Mesenchymal stem cell (in vitro differentiated cells and primary cell): ENCODE measurements around the gene LACTB.

ENCODE experiments used
- DNase-seq: peaks from one replicate; pipeline ENCODE4 v3.0.0-alpha.2; 2013
- H2AFZ ChIP-seq: one replicate; pipeline ENCODE4 v1.6.1; 2013; ENCODE audit warnings: low read depth, mild to moderate bottlenecking, control low read depth, inconsistent platforms, low read length, moderate library complexity
- H2AK5ac ChIP-seq: 2 replicates; pipeline ENCODE4 v1.6.1; 2013; ENCODE audit warnings: low read length, moderate library complexity, mild to moderate bottlenecking, inconsistent platforms; ENCODE audit not compliant: severe bottlenecking
- H2BK120ac ChIP-seq: one replicate; pipeline ENCODE4 v1.6.1; 2013; ENCODE audit warnings: low read depth, mild to moderate bottlenecking, inconsistent platforms, low read length, moderate library complexity
- H2BK12ac ChIP-seq, 2 experiments: one replicate each; pipeline ENCODE4 v1.6.1; 2013; ENCODE audit warnings: inconsistent platforms in 2 of 2, low read length in 2 of 2, mild to moderate bottlenecking in 2 of 2, moderate library complexity in 2 of 2, control low read depth in 1 of 2
- H2BK15ac ChIP-seq: one replicate; pipeline ENCODE4 v1.6.1; 2013; ENCODE audit warnings: mild to moderate bottlenecking, low read depth, inconsistent platforms; ENCODE audit not compliant: poor library complexity, severe bottlenecking
- H2BK5ac ChIP-seq: 2 replicates; pipeline ENCODE4 v1.6.1; 2013; ENCODE audit warnings: low read depth, mild to moderate bottlenecking, low read length, control low read depth, inconsistent platforms; ENCODE audit not compliant: poor library complexity, severe bottlenecking
- H3K14ac ChIP-seq, 2 experiments: one replicate each; pipeline ENCODE4 v1.6.1; 2013; ENCODE audit warnings: inconsistent platforms in 2 of 2, low read length in 2 of 2, control low read depth in 1 of 2, mild to moderate bottlenecking in 1 of 2, moderate library complexity in 1 of 2
- H3K18ac ChIP-seq, 2 experiments: one replicate each; pipeline ENCODE4 v1.6.1; 2013; ENCODE audit warnings: inconsistent platforms in 2 of 2, low read length in 2 of 2, control low read depth in 1 of 2, low read depth in 1 of 2, mild to moderate bottlenecking in 1 of 2
- H3K23ac ChIP-seq, 2 experiments: one replicate each; pipeline ENCODE4 v1.6.1; 2013; ENCODE audit warnings: inconsistent platforms in 2 of 2, low read length in 2 of 2, mild to moderate bottlenecking in 2 of 2, moderate library complexity in 2 of 2, control low read depth in 1 of 2
- H3K27ac ChIP-seq: 2 replicates; pipeline ENCODE4 v1.5.1; 2013; ENCODE audit warnings: mild to moderate bottlenecking, moderate library complexity, low read length, control low read depth, inconsistent platforms; ENCODE audit not compliant: poor library complexity, severe bottlenecking
- H3K27me3 ChIP-seq, 2 experiments: 2 replicates each; pipeline versions ENCODE4 v1.6.1 to v1.7.0; 2013; ENCODE audit warnings: low read length in 2 of 2, mild to moderate bottlenecking in 2 of 2, moderate library complexity in 2 of 2, control low read depth in 1 of 2, inconsistent platforms in 1 of 2; ENCODE audit not compliant: control insufficient read depth in 1 of 2, insufficient read depth in 1 of 2
- H3K36me3 ChIP-seq, 2 experiments: 2 replicates each; pipeline versions ENCODE4 v1.6.1 to v1.7.0; 2013; ENCODE audit warnings: low read length in 2 of 2, control low read depth in 1 of 2, inconsistent platforms in 1 of 2, low read depth in 1 of 2, mild to moderate bottlenecking in 1 of 2; ENCODE audit not compliant: insufficient read depth in 2 of 2, control insufficient read depth in 1 of 2
- H3K4ac ChIP-seq, 2 experiments: one replicate each; pipeline ENCODE4 v1.6.1; 2013; ENCODE audit warnings: inconsistent platforms in 2 of 2, low read length in 2 of 2, mild to moderate bottlenecking in 2 of 2, moderate library complexity in 2 of 2, control low read depth in 1 of 2, low read depth in 1 of 2
- H3K4me1 ChIP-seq: 2 replicates; pipeline ENCODE4 v1.6.1; 2013; ENCODE audit warnings: low read depth, low read length, control low read depth; ENCODE audit not compliant: control insufficient read depth, insufficient read depth
- H3K4me2 ChIP-seq: 2 replicates; pipeline ENCODE4 v1.6.1; 2013; ENCODE audit warnings: low read length, mild to moderate bottlenecking, inconsistent platforms; ENCODE audit not compliant: poor library complexity, severe bottlenecking
- H3K4me3 ChIP-seq, 2 experiments: 2 replicates each; pipeline versions ENCODE4 v1.5.1 to v1.7.0; 2013; ENCODE audit warnings: low read length in 2 of 2, mild to moderate bottlenecking in 2 of 2, control low read depth in 1 of 2, low read depth in 1 of 2; ENCODE audit not compliant: insufficient read depth in 1 of 2
- H3K79me1 ChIP-seq: replicated peaks from 2 replicates; pipeline ENCODE4 v1.6.1; 2013; ENCODE audit warnings: mild to moderate bottlenecking, control low read depth, low read length, inconsistent platforms; ENCODE audit not compliant: poor library complexity, severe bottlenecking
- H3K9ac ChIP-seq: 2 replicates; pipeline ENCODE4 v1.7.0; 2013; ENCODE audit warnings: mild to moderate bottlenecking, low read length, moderate library complexity
- H3K9me3 ChIP-seq: 2 replicates; pipeline ENCODE4 v1.7.0; 2013; ENCODE audit warnings: mild to moderate bottlenecking, low read length; ENCODE audit not compliant: control insufficient read depth
- H4K8ac ChIP-seq: one replicate; pipeline ENCODE4 v1.6.1; 2013; ENCODE audit warnings: inconsistent platforms, mild to moderate bottlenecking, low read length, moderate library complexity
- H4K91ac ChIP-seq: one replicate; pipeline ENCODE4 v1.6.1; 2013; ENCODE audit warnings: mild to moderate bottlenecking, low read length, inconsistent platforms
- WGBS: methylation state at CpG from one replicate; pipeline ENCODE4 v1.1.7; 2013; ENCODE audit warnings: mixed read lengths; 5-methylcytosine and 5-hydroxymethylcytosine counted together

Gene LACTB

DNA sequence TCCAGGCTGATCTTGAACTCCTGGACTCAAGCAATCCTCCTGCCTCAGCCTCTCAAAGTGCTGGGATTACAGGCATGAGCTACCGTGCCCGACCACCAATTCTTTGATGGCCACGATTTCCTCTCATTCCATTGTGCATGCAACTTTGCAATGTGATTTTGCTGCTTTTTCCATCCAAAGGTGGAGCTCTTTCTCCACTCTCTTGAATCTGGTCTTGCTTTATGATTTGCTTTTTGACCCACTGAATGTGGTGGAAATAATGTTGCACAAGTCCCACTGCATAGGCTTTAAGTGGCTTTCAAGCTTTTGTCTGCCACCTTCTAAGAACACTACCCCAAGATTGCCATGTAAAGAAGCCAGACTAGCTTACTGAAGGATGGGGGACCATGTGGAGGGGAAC lies 25.0 kb downstream of the LACTB start:
- Histone ChIP-seq H2BK15ac (no peak overlapping the region), H3K4me1 (no peaks in the 10 kb centered on the region), H3K36me3 (peaks cover 26 to 77% of the 10 kb centered on the region in 2 experiments), H2AFZ (no peak overlapping the region), H3K23ac (no peak overlapping the region), H2BK12ac (peak overlapping the region in 1 of 2 experiments; percentile 29), H3K4me3 (no peak overlapping the region), H2BK120ac (no peak overlapping the region), H3K9me3 (no peaks in the 10 kb centered on the region), H4K8ac (no peak overlapping the region), H3K27me3 (no peaks in the 10 kb centered on the region), H2BK5ac (no peak overlapping the region), H4K91ac (no peak overlapping the region), H2AK5ac (no peak overlapping the region), H3K18ac (no peak overlapping the region), H3K9ac (no peak overlapping the region), H3K4me2 (no peak overlapping the region), H3K4ac (no peak overlapping the region), H3K27ac (no peak overlapping the region), H3K14ac (no peak overlapping the region), H3K79me1 (no peaks in the 10 kb centered on the region)
- WGBS, result 97% methylated on average over 3 of the region's 3 CpGs
- DNase-seq, result peak; percentile 22

DNA sequence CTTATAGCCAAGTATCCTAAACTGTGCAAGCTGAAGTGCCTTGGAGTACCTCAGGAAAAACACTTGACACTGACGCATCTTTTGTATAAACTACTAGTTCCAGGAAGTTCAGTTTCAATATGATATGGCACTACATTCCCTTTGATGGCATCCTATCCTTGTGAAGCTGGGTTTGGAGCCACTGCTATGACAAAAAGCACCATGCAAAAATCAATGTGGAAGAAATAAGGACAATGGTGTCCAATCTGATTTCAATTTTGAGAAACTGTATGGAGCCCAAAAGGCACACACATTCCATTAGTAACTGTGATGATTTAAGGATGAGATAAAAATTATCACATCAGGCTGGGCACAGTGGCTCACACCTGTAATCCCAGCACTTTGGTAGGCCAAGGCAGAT lies 30.0 kb downstream of the LACTB start:
- no peak overlapping the region for H2AFZ ChIP-seq
- peaks cover 2% of the 10 kb centered on the region for H3K79me1 ChIP-seq
- H3K27ac ChIP-seq, result no peak overlapping the region
- H3K9me3 ChIP-seq, result no peaks in the 10 kb centered on the region
- no peaks in the 10 kb centered on the region for H3K4me1 ChIP-seq
- no peak overlapping the region for H2BK12ac ChIP-seq
- H3K4ac ChIP-seq, result no peak overlapping the region
- H3K9ac ChIP-seq, result no peak overlapping the region
- no peak overlapping the region for H4K8ac ChIP-seq
- no peak overlapping the region for H3K18ac ChIP-seq
- no peak overlapping the region for H4K91ac ChIP-seq
- no peak for DNase-seq
- no peaks in the 10 kb centered on the region for H3K27me3 ChIP-seq
- H3K23ac ChIP-seq, result no peak overlapping the region
- 78% methylated on average over 1 of the region's 1 CpG for WGBS
- H2AK5ac ChIP-seq, result no peak overlapping the region
- H2BK120ac ChIP-seq, result no peak overlapping the region
- no peak overlapping the region for H3K14ac ChIP-seq
- H3K36me3 ChIP-seq, result peaks cover 35 to 88% of the 10 kb centered on the region in 2 experiments
- H2BK5ac ChIP-seq, result no peak overlapping the region
- no peak overlapping the region for H3K4me3 ChIP-seq
- H3K4me2 ChIP-seq, result no peak overlapping the region
- H2BK15ac ChIP-seq, result no peak overlapping the region

DNA sequence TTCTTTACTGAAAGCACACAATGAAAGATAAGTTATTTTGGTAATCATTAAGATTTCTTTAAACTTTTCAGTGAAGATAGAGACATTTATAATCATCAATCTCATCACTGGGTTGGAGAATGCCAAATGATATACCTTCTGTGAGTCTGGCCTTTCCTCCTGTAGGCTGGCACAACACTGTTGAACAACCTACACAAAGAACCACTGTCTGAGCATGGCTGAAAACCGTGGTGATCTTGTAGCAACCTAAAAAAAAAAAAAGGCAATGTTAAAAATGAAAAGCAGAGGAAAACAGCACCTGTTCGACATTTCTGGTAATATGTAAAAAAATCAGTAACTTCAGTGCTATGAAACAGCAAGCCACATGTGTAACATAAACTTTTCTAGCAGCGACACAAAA lies 33.8 kb downstream of the LACTB start:
- no peak for DNase-seq
- Histone ChIP-seq H2BK12ac (no peak overlapping the region), H3K27ac (peak overlapping the region; percentile 49), H2BK120ac (no peak overlapping the region), H3K4ac (no peak overlapping the region), H4K8ac (no peak overlapping the region), H3K36me3 (peaks cover 15 to 53% of the 10 kb centered on the region in 2 experiments), H3K9ac (peak overlapping the region; percentile 99), H3K9me3 (no peaks in the 10 kb centered on the region), H3K27me3 (no peaks in the 10 kb centered on the region), H3K79me1 (peaks cover 7% of the 10 kb centered on the region), H2BK15ac (no peak overlapping the region), H3K4me2 (peak overlapping the region; percentile 81), H3K4me1 (peaks cover 4% of the 10 kb centered on the region), H2AFZ (no peak overlapping the region), H3K14ac (no peak overlapping the region), H2BK5ac (no peak overlapping the region), H3K18ac (no peak overlapping the region), H4K91ac (no peak overlapping the region), H3K23ac (no peak overlapping the region), H2AK5ac (no peak overlapping the region), H3K4me3 (peak overlapping the region in 1 of 2 experiments; percentile 92)
- 94% methylated on average over 2 of the region's 3 CpGs for WGBS

DNA sequence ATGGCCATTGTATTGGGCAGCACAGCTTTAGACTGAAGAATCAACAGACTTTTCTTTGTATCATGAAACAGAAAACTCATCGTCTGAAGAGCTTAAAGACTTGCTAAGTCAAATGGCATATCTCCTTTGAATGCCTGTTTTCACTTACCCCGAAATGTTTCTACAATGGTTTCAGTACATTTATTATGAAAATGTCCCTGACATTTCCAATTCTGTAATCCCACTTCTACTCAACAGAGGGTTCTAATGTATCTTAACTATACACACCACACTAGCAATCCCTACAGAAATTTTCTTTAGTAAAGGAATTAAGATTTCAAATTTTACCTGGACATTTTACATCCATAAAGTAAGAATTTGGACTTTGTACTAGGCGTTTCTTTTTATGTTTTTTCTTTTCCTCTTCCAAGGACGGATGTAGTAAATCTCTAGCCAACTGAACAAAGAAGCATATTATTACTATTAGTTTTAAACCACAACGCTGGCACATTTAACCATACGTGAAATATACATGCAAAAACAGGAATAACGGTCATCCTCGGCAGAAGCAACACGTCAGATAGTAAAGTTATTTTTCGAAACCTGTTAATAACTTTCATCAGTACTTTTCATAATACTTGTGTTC lies 34.5 kb downstream of the LACTB start:
- Histone ChIP-seq H2BK15ac (no peak overlapping the region), H2AK5ac (peak overlapping the region; percentile 95), H3K9me3 (no peaks in the 10 kb centered on the region), H4K91ac (no peak overlapping the region), H2BK120ac (no peak overlapping the region), H2BK12ac (no peak overlapping the region), H3K4ac (peak overlapping the region in 1 of 2 experiments; percentile 98), H3K79me1 (peaks cover 7% of the 10 kb centered on the region), H3K4me2 (peak overlapping the region; percentile 81), H3K4me1 (peaks cover 4% of the 10 kb centered on the region), H3K23ac (no peak overlapping the region), H3K27ac (peak overlapping the region; percentile 100), H2AFZ (no peak overlapping the region), H3K9ac (peak overlapping the region; percentile 99), H3K27me3 (no peaks in the 10 kb centered on the region), H4K8ac (no peak overlapping the region), H3K18ac (peak overlapping the region in 1 of 2 experiments; percentile 96), H3K14ac (no peak overlapping the region), H3K4me3 (peak overlapping the region; percentile 90 to 92), H2BK5ac (peak overlapping the region; percentile 100), H3K36me3 (peaks cover 13 to 48% of the 10 kb centered on the region in 2 experiments)
- peak; percentile 26 for DNase-seq
- 22% methylated on average over 9 of the region's 10 CpGs for WGBS
